Measurements from ENCODE around the gene FCRL4.

FCRL4 gene

GRCh38 chr1:157597959-157598667 is at the start of gene FCRL4:
Gene FCRL4, minus strand, starts transcription at chr1:157598085. Its CDS starts 141 bp downstream, at chr1:157597944.
- no peak for DNase-seq (ENCODE audit: low read depth in 2 of 3, low spot score in 2 of 3)

GRCh38 chr1:157646144-157646543 is 48.3 kb upstream of the FCRL4 start:
- no peak for DNase-seq (ENCODE audit: low read depth in 2 of 3, low spot score in 2 of 3)

GRCh38 chr1:157641177-157641576 is 43.3 kb upstream of the FCRL4 start:
- no peak for DNase-seq (ENCODE audit: low read depth in 2 of 3, low spot score in 2 of 3)

- DNase-seq (ENCODE audit: low read depth in 2 of 3, low spot score in 2 of 3) = no peak
Observed at GRCh38 chr1:157639800-157640199, 41.9 kb upstream of the FCRL4 start.

- no peak for DNase-seq (ENCODE audit: low read depth in 2 of 3, low spot score in 2 of 3)
Observed at GRCh38 chr1:157628773-157629172, 30.9 kb upstream of the FCRL4 start.

- no peak for DNase-seq (ENCODE audit: low read depth in 2 of 3, low spot score in 2 of 3)
Observed at GRCh38 chr1:157626099-157626498, 28.2 kb upstream of the FCRL4 start.

GRCh38 chr1:157624471-157624870 is 26.6 kb upstream of the FCRL4 start:
- no peak for DNase-seq (ENCODE audit: low read depth in 2 of 3, low spot score in 2 of 3)

- DNase-seq (ENCODE audit: low read depth in 2 of 3, low spot score in 2 of 3) = no peak
Observed at GRCh38 chr1:157622471-157622870, 24.6 kb upstream of the FCRL4 start.

- DNase-seq (ENCODE audit: low read depth in 2 of 3, low spot score in 2 of 3) = no peak
Observed at GRCh38 chr1:157618190-157618589, 20.3 kb upstream of the FCRL4 start.

GRCh38 chr1:157600236-157600635 is 2.4 kb upstream of the FCRL4 start:
- DNase-seq (ENCODE audit: low read depth in 2 of 3, low spot score in 2 of 3) = no peak

- no peak for DNase-seq (ENCODE audit: low read depth in 2 of 3, low spot score in 2 of 3)
Observed at GRCh38 chr1:157596384-157596783, 1.5 kb downstream of the FCRL4 start.

GRCh38 chr1:157595356-157595755 is 2.5 kb downstream of the FCRL4 start:
- DNase-seq (ENCODE audit: low read depth in 2 of 3, low spot score in 2 of 3) = no peak

GRCh38 chr1:157585984-157586383 is 11.9 kb downstream of the FCRL4 start:
- DNase-seq (ENCODE audit: low read depth in 2 of 3, low spot score in 2 of 3) = no peak

- DNase-seq (ENCODE audit: low read depth in 2 of 3, low spot score in 2 of 3) = no peak
Observed at GRCh38 chr1:157584503-157584902, 13.4 kb downstream of the FCRL4 start.

- DNase-seq (ENCODE audit: low read depth in 2 of 3, low spot score in 2 of 3) = no peak
Observed at GRCh38 chr1:157580828-157581210, 17.1 kb downstream of the FCRL4 start.

GRCh38 chr1:157580179-157580827 is 17.6 kb downstream of the FCRL4 start:
- no peak for DNase-seq (ENCODE audit: low read depth in 2 of 3, low spot score in 2 of 3)

- DNase-seq (ENCODE audit: low read depth in 2 of 3, low spot score in 2 of 3) = no peak
Observed at GRCh38 chr1:157577420-157577819, 20.5 kb downstream of the FCRL4 start.

- DNase-seq (ENCODE audit: low read depth in 2 of 3, low spot score in 2 of 3) = no peak
Observed at GRCh38 chr1:157575744-157576143, 22.1 kb downstream of the FCRL4 start.

GRCh38 chr1:157574836-157575235 is 23.0 kb downstream of the FCRL4 start:
- no peak for DNase-seq (ENCODE audit: low read depth in 2 of 3, low spot score in 2 of 3)

GRCh38 chr1:157566484-157567300 is 31.2 kb downstream of the FCRL4 start:
- DNase-seq (ENCODE audit: low read depth in 2 of 3, low spot score in 2 of 3) = no peak

GRCh38 chr1:157562515-157562914 is 35.4 kb downstream of the FCRL4 start:
- no peak for DNase-seq (ENCODE audit: low read depth in 2 of 3, low spot score in 2 of 3)

GRCh38 chr1:157558119-157558518 is 39.8 kb downstream of the FCRL4 start:
- DNase-seq (ENCODE audit: low read depth in 2 of 3, low spot score in 2 of 3) = no peak
